ENCODE data around the gene APOL4.
A peak's percentile ranks its signal among the peaks of the same experiment; 100 is the strongest.
"Not testable (repeated sequence)": the region's sequence is repeated elsewhere in the genome, so short reads cannot be mapped to it uniquely, and the experiment has no call there.

The APOL4 gene, protein sequence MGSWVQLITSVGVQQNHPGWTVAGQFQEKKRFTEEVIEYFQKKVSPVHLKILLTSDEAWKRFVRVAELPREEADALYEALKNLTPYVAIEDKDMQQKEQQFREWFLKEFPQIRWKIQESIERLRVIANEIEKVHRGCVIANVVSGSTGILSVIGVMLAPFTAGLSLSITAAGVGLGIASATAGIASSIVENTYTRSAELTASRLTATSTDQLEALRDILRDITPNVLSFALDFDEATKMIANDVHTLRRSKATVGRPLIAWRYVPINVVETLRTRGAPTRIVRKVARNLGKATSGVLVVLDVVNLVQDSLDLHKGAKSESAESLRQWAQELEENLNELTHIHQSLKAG

DNA sequence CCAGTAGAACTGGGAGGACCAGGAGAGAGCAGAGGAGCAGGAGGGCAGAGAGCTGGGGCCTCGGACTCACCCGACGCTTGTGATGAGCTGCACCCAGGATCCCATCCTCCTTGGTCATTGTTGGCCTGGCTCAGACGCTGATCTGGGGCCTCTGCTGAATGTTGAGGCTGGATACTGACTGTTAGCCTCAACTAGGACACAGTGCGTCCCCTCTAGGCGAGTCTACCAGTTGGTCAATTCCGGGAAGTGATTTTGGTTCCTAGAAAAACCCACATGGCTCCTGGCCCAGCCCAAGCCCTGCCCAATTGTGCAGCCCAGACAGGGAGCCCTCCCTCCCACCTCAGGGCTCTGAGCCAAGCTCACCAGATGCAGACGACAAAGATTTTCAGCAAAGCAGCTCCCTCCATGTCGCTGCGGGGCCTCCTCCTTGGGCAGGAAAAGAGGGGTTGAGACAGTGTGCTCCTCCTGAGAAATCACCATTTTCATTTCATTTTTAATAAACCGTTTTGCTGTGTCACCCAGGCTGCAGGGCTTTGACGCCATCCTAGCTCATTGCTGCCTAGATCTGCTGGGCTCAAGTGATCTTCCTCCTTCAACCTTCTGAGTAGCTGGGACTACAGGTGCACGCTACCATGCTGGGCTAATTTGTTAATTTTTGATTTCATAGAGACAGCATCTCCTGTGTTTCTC lies at the start of gene APOL4:
Gene APOL4, minus strand, starts transcription at position 180 of the 690 bp plus-strand sequence. Its CDS starts 75 bp downstream, at position 105.
- no peak for DNase-seq

DNA sequence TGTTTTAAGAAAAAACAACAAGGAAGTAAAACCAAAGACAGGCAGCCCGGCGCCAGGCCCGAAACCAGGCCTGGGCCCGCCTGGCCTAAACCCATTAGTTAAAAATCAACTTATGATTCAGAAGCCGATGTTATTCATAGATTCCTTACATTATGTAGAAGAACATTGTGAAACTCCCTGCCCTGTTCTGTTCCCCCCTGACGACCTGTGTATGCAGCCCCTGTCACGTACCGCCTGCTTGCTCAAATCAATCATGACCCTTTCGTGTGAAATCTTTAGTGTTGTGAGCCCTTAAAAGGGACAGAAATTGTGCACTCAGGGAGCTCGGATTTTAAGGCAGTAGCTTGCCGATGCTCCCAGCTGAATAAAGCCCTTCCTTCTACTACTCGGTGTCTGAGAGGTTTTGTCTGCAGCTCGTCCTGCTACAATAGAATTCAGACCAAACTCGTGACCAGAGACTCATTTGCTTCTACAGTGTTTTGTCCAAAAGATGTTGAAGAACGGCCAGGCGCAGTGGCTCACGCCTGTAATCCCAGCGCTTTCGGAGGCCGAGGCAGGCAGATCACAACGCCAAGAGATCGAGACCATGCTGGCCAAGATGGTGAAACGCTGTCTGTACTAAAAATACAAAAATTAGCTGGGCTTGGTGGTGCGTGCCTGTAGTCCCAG lies 48.8 kb upstream of the APOL4 start:
- DNase-seq: not testable (repeated sequence)

DNA sequence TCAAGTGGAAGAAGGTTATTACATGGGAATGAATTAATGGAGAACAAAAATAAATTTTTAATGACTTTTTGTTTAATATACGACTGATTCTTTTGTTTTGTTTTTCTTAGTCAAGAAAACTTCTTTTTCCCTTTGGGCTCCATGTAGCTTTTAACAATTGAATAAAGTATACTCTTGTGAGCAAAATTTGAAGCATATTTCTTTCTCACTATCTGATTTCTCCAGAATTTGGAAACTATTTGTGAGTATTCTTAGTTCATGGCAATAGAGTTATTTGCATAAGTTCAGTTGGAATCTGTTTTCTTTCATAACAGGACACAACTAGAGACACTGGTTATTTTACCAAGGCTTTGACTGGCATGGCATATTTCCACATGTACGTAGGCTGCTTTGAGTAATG lies 47.6 kb upstream of the APOL4 start:
- no peak for DNase-seq

DNA sequence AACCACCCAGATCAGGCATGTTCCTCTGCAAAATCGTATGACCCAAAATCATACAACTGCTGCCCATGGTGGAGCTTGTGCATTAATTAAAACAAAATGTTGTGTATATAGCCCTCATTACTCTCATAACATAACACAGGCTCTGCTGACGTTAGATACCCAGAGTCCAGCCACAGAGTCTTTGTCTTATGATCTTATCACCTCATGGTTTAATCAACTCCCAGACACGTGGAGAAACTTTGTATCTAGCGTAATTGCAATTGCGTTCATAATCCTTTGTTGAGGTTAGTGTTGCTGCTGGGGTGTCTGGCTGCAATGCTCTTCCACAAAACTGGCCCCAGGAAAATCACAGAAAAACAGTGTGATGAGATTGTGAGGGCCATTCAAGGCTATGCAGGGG lies 46.3 kb upstream of the APOL4 start:
- DNase-seq: no peak

DNA sequence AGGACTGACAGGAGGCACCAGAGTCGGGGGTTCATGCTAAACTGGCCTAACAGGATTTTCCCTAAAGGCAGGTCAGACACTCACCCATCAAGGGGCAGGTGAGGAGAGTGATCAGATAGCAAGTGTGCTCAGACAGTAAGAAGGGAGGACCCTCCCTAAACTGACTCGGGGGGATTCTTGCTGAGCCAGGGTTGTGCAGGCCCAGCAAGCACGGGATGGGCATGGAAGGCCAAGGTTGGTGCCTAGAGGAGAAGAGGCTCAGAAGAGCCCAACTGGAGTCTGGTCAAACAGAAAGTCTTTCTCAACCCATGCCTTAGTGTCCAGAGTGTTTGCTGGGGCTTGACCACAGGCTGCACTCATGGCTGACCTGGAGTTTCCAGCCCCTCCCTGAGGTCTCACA lies 45.1 kb upstream of the APOL4 start:
- no peak for DNase-seq

DNA sequence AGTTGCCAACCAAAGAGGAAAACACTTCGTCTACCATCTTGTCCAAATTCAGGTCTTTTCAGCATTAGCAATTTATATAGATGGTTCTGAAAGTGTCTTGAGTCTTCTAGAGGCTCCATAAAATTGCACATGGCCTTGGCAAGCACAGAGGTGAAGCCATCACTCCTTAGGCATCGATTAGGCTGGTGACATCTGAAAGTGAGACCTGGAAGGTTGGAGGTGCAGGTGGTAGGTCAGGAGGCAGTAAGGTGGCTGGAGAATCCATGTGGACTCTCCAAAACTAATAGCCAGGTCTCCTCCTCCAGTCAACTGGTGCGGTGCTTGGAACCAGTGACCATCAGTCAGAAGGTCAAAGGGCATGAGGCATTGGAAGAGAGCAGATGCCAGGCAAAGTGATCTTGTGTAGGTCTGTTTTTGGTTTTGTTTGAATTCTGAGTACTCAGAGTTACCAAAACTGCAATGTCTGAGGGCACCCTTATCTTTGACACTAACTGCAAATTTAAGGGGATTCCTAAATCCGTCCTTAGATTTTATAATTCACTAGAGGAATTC lies 44.3 kb upstream of the APOL4 start:
- no peak for DNase-seq

DNA sequence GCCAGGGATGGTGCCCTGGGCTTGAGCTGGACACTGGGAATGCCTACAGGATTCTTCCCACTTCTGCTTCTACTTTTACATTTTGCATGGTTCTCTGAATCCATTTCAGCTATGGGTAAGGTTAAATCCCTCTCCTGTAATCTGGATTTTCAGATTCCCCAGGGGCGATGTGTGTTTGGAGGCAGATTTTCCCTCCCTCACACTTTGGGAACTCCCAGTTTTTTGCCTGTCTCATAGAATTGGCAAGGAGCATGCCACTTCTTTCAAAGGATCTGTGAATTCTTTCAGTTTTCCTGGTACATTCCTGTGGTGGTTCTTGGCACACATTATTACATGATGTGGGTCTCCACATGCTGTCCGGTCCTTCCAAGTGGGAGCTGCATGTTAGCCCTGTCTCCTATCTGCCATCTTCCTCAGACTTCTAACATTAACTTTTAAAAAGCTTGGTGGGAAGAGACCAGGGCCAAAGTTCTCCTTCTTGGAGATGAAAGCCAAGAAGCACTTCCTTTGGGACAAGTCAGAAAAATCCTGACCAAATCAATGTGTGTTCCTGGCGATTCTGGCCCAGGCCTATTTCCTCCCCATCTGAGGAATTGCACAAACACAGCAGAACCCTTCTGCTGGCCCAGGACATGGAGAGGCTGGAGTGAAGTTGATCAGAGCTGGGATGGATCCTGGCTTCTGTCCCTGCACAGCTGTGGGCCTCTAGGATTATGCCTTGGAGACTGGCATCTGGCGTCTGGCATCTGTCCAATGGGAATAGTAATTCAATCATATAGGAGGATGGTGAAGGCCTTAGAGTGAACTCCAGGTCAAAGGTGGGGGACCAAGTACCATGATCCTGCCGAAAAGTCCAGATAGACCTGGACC lies 43.1 kb upstream of the APOL4 start:
- no peak for DNase-seq

DNA sequence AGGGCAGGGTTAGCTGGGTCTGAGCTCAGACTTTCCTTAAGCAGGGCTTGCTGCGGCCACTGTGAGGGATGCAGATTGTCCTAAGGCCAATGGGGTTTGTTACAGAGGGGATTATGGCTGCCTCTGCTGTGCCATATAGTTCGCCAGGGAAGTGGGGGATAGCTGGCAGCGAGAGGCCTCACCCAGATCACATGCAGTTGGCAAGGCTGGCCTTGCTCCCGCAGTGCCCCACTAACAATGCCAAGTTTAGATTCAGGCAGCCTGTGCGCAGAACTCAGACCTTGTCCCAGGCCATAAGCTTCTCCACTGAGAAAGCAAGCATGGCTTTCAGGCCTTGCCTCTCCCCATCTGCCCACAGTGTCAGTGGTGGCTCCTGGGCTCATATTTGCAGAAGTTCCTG lies 42.4 kb upstream of the APOL4 start:
- no peak for DNase-seq

DNA sequence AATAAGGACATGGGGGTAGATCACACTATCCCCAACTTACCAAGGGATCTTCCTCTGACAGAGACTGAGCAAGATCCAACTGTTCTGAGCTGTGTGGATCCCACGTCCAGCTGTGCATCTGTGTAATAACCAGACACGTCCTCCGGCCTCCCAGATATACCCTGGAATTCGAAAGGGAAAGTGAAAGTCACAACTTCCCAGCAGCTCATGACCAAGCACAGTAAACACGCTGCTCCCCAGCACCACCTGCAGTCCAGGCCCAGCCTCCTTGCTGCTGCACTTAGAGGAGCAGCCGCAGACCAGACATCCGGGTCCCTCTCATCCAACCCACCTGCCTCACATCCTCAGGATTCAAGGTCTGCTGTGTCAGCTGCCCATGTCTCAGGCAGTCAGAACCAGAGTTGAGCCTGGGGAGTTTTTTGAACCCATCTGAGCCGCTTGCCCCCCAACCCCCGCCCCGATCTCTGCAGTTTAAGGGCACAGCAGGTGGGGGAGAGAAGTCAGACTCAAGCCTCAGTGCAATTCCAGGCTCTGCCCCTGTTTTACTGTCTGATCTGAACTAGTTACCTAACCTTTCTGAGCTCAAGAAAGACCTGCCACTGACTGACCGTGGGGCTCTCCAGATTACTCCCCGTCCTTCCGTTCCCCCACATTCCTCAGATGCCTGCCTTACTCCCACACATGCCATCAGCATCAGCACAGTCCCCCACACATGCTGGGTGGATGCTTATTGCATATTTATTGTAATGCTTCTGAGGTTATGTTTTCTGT lies 38.0 kb upstream of the APOL4 start, which contains the start of gene APOL2:
Gene APOL2, minus strand, starts transcription at position 127 of the 771 bp plus-strand sequence. CDS start 6,365 bp downstream, outside the sequence.
- peak; percentile 58 to 70 for DNase-seq

DNA sequence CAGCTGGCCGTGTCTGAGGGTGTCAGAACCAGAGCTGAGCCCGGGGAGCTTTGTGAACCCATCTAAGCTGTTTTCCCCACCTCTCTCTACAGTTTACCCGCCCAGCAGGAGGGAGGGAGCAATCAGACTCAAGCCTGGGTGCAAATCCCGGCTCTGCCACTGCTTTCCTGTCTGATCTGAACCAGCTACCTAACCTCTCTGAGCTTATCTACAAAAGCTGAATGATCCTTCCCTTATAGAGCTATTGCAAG lies 37.5 kb upstream of the APOL4 start:
- no peak for DNase-seq

DNA sequence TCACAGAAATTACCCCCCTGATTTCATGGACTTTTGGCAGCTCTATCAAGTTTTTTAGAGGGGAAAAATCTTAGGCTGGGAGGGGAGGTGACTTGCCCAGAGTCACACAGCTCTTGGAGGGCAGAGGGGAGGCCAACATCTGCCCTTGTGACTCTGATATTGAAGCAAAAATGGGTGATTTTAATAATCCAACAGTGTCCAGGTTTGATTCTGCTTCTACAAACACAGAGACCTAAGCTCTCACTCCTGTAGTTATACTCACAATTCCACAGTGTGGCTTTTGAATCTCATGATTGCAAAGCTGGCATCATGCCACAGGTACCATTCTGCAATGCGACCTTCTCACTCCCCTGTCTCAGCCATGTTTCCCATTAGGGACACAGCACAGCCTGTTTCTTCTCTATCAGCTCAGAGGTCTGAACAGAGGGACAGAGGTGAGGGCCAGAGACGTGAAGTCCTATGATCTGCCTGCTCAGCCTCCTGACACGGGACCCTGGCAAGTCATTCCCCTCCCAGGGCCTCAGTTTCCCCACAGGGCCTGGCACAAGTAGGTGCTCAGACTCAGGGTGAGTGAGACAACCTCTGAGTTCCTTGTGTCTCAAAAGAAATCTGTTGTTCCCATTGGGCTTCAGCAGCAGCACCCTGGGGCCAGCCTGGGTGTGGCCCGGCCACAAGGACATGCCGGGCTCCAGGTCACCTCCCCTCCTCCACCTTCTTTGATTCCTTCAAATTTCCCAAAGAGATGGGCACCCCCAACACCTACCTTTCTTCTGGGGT lies 37.0 kb upstream of the APOL4 start:
- no peak for DNase-seq

DNA sequence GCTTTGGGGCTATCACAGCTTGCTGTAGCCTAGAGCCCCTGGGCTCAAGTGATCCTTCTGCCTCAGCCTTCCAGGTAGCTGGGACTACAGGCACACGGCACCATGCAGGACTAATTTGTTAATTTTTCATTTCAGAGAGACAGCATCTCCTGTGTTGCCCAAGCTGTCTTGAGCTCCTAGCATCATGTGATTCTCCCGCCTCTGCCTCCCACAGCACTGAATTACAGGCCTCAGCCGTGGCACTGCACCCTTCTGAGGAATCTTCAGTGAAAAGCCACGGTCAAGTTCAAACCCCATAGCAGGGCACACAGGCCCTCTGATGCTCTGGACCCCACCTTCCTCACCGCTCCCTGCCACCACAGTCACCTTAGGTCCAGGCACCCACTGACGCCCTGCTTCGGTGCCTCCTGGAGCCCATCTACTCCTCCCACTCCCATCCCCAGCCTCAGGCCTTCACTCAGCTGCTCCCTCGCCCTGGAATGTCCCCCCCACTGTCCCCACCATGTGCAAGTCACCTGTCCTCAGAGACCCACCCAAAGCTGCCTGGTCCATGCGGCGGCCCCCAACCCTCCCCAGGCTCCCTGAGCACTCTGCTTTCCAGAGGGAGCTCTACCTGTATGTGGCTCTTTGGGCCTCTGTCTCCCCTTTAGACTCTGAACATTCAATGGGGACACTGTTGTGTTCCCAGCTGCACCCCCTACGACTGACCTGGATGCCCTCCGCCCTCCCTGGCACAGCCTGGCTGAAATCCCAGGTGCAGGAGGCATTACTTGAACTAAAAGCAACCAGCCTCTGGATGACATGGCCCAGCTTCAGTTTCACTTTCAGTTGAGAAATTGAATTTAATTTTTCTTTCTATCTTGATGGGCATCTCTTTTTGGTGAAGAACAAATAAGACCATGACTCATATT lies 36.1 kb upstream of the APOL4 start:
- DNase-seq: no peak

DNA sequence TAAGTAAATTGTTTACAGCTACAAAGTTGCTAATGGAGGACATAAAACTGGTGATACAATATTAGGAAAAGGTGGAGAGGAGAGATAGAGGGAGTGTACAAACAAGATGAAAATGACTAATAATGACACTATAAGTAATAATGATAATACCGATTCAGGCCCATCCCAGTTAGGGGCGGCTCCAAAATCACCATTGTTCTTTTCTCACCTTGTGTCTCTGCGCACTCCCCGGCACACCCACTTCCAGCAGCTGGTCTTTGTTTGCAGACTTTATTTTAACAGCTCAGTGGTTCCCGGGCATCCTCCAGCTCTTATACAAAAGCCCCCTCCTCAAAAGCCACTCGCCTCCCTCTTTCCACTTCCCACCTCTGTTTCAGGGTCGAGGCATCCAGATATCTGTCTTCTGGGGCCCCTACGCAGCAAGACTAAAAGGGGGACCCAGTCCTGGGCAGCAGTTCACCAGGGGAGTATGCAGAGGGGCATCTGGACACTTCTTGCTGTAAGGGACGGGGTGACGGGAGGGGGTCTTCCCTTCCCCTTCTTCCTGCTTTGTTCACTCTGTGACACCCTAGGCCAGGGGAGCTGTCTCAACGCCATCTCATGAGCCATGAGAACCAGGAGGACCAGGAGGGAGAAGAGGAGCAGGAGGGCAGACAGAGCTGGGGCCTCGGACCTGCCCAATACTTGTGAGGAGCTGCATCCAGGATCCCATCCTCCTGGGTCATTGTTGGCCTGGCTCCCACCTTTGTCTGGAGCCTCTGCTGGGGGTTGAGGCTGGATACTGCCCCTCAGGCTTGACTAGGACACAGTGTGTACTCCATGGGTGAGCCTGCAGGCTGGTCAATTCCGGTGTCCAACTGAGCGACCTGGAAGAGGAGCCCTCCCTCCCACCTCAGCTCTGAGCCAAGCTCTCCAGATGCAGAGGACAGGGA lies 35.0 kb upstream of the APOL4 start:
- DNase-seq: no peak

DNA sequence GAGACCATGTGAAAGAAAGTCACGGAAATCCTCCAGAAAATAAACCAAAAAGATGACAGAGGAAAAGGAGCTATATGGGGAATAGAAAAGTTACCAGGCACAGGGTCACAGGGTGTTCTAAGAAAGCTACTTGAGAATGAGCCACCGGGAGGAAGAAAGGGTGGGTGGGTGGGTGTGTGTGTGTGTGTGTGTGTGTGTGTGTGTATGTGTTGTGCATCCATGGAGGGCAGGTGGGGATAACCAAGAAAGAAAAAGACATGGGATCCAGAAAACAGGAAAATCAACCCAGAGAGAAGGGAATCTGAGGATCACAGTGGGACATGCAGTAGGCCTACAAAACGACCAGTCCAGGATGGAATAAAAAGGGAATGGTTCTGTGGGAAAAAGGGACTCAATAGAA lies 34.0 kb upstream of the APOL4 start:
- DNase-seq: no peak

DNA sequence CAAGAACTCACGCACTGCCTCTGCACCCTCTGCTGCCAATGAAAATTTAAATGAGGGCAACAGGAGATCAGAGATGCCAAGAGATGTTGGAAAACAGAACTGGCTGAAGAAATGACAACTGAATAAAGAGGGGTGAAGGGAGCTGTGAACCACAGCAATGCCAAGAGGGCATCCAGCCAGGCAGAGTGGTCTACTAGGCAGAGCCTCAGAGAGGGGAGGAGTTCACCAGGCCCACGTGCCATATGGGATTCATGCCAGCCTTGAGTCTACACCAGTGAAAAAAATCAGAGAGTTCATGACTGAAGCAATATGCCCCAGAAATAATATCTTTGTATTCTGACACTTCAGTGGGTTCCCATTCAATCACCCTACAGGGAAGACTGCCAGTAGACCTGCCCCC lies 33.3 kb upstream of the APOL4 start:
- DNase-seq: no peak

DNA sequence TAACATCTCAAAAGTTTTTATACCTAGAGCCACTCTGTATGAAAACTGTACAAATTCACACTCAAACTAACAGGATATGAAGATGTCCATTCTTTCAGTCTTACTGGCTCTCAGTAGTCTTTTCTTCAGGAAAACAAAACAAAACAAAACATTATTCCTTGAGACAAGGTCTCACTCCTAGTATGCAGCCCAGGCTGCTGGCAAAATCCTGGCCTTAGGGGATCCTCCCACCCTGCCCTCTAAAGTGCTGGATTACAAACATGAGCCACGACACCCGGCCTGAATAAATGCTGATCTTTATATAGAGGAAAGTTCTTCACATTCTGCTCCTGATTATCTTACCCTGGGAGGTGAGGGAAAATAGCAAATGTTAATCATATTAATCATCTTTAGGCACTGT lies 32.6 kb upstream of the APOL4 start:
- no peak for DNase-seq

DNA sequence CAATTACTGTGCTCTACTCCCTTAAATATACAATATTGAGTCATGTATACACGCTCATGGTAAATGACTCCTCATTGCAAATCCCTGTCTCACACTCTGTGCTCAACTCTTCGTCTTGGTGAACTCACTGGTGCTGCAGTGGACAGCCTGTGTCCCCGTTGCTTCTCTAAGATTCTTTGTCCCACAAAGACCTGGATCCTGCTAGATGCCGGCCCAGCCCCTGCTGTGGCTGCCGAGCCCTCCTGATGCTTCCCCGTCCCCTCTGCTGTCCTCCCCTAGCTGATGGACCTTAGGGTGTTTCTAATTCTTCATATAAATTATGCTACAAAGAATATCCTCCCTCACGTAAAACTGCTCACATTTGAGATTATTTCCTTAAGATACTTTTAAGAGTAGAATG lies 32.2 kb upstream of the APOL4 start:
- DNase-seq: no peak

DNA sequence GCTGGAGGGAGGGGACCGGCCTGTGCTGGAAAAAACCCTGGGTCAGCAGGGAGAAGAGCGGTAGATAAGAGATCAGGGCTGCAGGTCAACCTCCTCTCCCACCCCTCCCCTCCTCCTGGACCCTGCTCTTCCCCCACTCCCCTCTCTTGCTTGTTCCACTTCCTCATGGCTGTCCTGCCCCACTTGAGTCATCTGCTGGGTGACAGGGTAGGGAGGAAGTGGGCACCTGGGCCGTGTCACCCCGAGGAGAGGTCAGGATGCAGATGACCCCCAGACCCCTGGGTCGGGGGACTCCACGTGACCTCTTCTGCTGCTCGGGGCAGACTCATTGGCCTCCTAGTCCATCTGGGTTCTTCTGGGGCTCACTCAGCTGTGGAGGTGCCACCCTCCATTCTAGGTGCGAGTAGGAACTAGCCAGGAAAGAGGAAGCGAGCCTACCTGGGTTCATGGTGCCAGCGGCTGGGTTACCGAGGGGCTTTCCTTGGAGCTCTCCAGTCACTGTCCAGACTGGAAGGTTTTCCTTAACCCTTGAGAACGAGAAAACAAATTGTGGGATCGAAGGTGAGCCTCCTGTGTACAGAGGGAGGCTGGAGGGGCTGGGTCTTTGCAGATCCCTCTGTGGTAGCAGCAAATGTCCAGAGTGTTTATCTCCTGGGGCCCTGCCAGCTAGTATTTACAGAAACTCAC lies 31.2 kb upstream of the APOL4 start:
- no peak for DNase-seq

Measured in cerebellar nuclear complex (tissue), 1 donor.